Suprapubic skin (tissue), 4 donors: ENCODE results near the gene CCDC33.

ENCODE experiments used
- CTCF ChIP-seq, 2 donors: fragments of 200-600 bp in 1 of 2; fragments of 450-650 bp in 1 of 2; sonication (generic) in 1 of 2; IDR thresholded peaks; one replicate each; pipeline ENCODE4 v1.5.1; 2016 to 2019; ENCODE audit warnings: antibody characterized with exemption in 2 of 2, mild to moderate bottlenecking in 1 of 2, moderate library complexity in 1 of 2
- EP300 ChIP-seq: sonication (generic); formaldehyde crosslinking; IDR thresholded peaks from one replicate; pipeline ENCODE4 v1.6.1; 2017; ENCODE audit warnings: antibody characterized with exemption
- POLR2A ChIP-seq, 2 donors: fragments of 450-650 bp; IDR thresholded peaks; one replicate each; pipeline ENCODE4 v1.6.1; 2017; ENCODE audit warnings: antibody characterized with exemption in 2 of 2, mild to moderate bottlenecking in 2 of 2, moderate library complexity in 2 of 2
- POLR2AphosphoS5 ChIP-seq, 3 donors: sonication (generic); formaldehyde crosslinking; IDR thresholded peaks; one replicate each; pipeline ENCODE4 v1.6.1; 2017; ENCODE audit warnings: antibody characterized with exemption in 3 of 3

GRCh38 chr15:74350295-74351275, 114.5 kb downstream of the CCDC33 start:
- no peak for TF ChIP-seq CTCF (IDR thresholded peaks at IDR 0.05)
- TF ChIP-seq POLR2A (IDR thresholded peaks at IDR 0.05): no peak
- no peak for TF ChIP-seq EP300
- no peak for TF ChIP-seq POLR2AphosphoS5 (IDR thresholded peaks at IDR 0.05)
